ENCODE results near the gene AMN. TPM values are rescaled to one million over a fixed set of nuclear protein-coding genes. Genes with fewer than 3 reads are reported as not detected.
A peak's percentile ranks its signal among the peaks of the same experiment; 100 is the strongest.

Gene AMN
- total and polyA plus RNA-seq, 2 experiments from 2014 or later: 0.69 to 1.2 TPM

DNA sequence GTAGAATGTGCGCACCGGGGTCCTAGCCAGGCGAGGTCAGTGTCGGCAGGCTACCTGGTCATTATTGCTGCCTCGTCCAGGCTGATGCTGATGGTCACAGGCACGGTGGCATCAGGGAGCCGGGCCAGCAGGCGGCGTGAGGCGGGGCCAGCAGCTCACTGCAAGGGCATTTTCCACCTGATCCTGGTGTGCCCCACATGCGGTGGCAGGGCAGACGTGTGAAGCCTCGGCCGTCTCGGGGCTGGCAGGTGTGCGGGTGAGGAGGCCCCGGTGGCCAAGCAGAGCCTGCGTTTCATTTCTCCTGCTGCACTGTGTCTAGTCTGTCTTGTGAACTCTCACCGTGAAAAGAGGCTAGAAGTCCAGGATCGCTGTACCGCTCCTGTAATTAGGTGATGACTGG lies 12.0 kb upstream of the AMN start (continued):
- TF ChIP-seq ZNF462 (CRISPR knock-in tag; IDR thresholded peaks at IDR 0.05): no peak

DNA sequence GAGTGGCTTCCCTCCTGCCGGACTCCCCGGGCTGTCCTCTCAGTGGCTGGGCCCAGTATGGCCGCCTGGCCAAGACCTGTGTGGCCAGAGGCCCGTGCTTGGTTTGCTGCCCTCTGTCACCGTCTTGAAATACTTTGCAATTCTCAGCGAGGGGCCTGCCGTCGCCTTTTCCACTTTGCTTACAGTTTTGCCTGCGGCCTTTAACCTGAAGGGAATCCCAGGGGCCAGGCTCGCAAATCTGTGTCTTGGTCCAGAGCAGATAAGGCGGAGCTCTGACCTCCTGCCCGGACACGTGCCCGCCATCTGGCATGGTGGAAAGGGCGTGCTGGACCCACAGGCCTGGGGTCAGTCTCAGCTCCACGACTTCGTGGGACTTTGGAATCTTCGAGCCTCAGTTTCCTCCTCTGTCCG lies 10.9 kb upstream of the AMN start:
- H3K4me2 ChIP-seq: no peak overlapping the region
- H3K4me1 ChIP-seq (ENCODE audit: insufficient read depth): no peaks in the 10 kb centered on the region
- no peak overlapping the region for H3K4me3 Mint-ChIP-seq
- H3K4me3 ChIP-seq: no peak overlapping the region
- no peaks in the 10 kb centered on the region for H3K27me3 ChIP-seq (ENCODE audit: insufficient read depth)
- H3K4me1 Mint-ChIP-seq: no peaks in the 10 kb centered on the region
- no peak for ATAC-seq
- H3K9me3 Mint-ChIP-seq: peaks cover 8% of the 10 kb centered on the region
- peak overlapping the region; percentile 79; the same call in 1 of the 2 replicates for H3K27ac ChIP-seq (ENCODE audit: low read depth)
- 0 out of 2 replicates have a peak, but pooled peaks cover 7% of the 10 kb centered on the region for H3F3A ChIP-seq (replicated peaks; ENCODE audit: low read depth)
- H3K79me2 ChIP-seq (replicated peaks; ENCODE audit: insufficient read depth): no peaks in the 10 kb centered on the region
- H2AFZ ChIP-seq: no peak overlapping the region
- DNase-seq (ENCODE audit: low spot score): no peak
- no peaks in the 10 kb centered on the region for H3K36me3 ChIP-seq (ENCODE audit: insufficient read depth)
- peaks cover 2% of the 10 kb centered on the region for H3K27me3 Mint-ChIP-seq (ENCODE audit: insufficient read depth, low read depth, poor library complexity)
- H3K27ac Mint-ChIP-seq: no peak overlapping the region
- H3K36me3 Mint-ChIP-seq (ENCODE audit: low read depth): peaks cover 15% of the 10 kb centered on the region
- H3K9me2 ChIP-seq (ENCODE audit: insufficient read depth): no peaks in the 10 kb centered on the region
- no peaks in the 10 kb centered on the region for H4K20me1 ChIP-seq (replicated peaks; ENCODE audit: insufficient read depth)
- TF ChIP-seq EZH2 (IDR thresholded peaks at IDR 0.05; ENCODE audit: low read depth, unreplicated experiment) (no peak), POLR2AphosphoS5 (IDR thresholded peaks at IDR 0.05; ENCODE audit: low read depth) (no peak), CTCF (conservative IDR thresholded peaks at IDR 0.05; ENCODE audit: low read depth in 2 of 2) (no peak), STAT1 (IDR thresholded peaks at IDR 0.05; ENCODE audit: unreplicated experiment) (no peak), EZH2phosphoT487 (IDR thresholded peaks at IDR 0.05; ENCODE audit: unreplicated experiment) (no peak), ZNF114 (CRISPR knock-in tag; IDR thresholded peaks at IDR 0.05) (no peak), JUNB (IDR thresholded peaks at IDR 0.05; ENCODE audit: unreplicated experiment) (no peak), ZNF331 (CRISPR knock-in tag; IDR thresholded peaks at IDR 0.05; ENCODE audit: low read depth) (no peak)
- TF ChIP-seq, protein P1, sequence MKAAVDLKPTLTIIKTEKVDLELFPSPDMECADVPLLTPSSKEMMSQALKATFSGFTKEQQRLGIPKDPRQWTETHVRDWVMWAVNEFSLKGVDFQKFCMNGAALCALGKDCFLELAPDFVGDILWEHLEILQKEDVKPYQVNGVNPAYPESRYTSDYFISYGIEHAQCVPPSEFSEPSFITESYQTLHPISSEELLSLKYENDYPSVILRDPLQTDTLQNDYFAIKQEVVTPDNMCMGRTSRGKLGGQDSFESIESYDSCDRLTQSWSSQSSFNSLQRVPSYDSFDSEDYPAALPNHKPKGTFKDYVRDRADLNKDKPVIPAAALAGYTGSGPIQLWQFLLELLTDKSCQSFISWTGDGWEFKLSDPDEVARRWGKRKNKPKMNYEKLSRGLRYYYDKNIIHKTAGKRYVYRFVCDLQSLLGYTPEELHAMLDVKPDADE (IDR thresholded peaks at IDR 0.05): no peak

Measured in GM23338 (cell line).